Left ventricle myocardium superior (tissue), 1 donor: ENCODE results near the gene TWIST2. TPM values are rescaled to one million over a fixed set of nuclear protein-coding genes. Genes with fewer than 3 reads are reported as not detected.

Experiments used
- ATAC-seq: fragments of 200-7000 bp; cut with Tn5 transposase; one replicate; pipeline ENCODE4 v1.9.1; 2020; ENCODE audit warnings: mild to moderate bottlenecking, moderate library complexity
- DNase-seq: peaks from one replicate; pipeline ENCODE4 v3.0.0-alpha.2; 2020
- intact Hi-C: fragments of 100-400 bp; cut with micrococcal nuclease; formaldehyde crosslinking; loops from one replicate; pipeline ENCODE4 v1.11.0; 2022
- total RNA-seq: library from RNA; stranded (reverse); fragmentation: NEBNext Ultra II Directional; extraction: Animal tissue kit (Norgen Biotek cat#: 25700); gene quantifications from one replicate; pipeline ENCODE4 v1.2.1, GENCODE V29; 2021
- donor health status: DM: no; HTN: yes; CAD: no; lungs with severe emphysema.

Gene TWIST2
- total RNA-seq, 1 donor from 2014 or later: 2.6 TPM

DNA sequence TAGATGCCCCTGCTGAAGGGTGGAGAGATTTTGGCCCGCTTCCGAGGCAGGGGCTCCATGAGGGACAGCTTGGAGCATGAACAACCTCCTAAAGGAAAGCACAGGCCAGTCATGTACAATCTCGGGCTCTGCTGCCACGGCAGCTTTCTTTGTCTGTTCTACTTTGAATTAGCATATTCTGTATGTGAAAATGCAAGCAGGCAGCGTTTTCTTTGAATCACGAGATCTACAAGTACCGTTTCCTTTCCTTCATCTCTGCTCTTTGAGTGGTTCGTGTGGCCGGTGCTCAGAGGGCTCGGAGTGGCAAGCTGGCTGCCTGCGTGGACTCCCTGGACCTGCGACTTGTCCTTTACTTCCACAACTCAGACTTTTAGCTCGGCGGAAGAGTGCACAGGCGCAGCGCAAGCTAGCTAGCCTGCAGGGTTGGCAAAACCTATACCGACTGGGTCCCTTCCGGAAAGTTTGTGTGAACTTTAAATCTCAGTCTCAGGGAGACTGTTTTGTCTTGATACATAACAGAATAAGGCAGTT lies 6.9 kb downstream of the TWIST2 start:
- ATAC-seq: no peak
- intact Hi-C loops: no loop called here
- DNase-seq: no peak

DNA sequence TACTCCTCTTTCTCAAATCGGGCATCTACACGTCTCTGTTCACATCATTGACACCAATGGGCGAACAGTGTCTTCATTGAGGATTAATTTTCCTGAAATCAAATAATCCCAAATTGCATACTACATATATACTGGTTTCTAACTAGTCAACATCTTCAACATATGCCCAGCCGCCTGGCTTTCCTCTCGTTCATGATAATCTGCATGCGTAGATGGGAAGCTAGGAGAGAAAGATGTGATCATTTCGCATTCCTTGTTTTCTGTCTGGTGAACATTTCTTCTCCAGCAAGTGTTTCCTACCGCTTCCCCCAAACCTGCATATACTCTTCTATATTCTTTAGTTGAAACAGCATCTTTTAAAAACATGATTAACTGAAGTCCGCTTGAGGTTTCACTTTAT lies 7.4 kb downstream of the TWIST2 start:
- intact Hi-C loops: no loop called here
- no peak for DNase-seq
- no peak for ATAC-seq

DNA sequence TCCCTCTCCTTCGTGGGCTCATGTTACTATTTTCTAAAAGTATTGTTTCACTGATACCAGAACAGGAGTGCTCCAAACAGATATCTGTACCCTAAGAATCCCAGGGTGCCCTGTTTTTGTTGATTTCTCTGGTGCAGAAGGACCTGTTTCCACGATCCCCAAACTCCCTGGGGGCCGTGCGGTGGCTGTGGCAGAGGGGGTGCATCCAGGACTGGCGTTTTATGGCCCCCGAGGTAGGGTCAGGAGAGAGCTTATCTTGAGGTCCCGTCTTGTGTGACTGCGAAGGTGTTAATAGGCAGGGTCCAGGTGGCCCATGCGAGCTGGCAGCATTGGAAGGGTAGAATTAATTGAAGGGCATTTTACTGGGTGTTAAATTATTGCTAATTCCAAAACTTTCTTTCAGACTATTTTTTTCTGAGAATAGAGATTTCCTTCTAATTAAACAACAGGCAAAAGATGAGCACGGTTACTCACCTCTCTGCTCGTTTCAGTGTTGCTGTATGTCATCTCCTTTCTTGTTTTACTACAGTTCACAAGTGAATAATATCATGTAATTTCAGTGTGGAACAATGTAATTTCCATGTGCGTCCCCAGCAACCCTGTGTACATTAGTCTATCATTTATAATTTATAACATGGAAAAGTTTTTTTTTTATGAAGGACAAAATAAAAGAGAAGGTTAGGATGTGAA lies 8.2 kb downstream of the TWIST2 start:
- ATAC-seq: no peak
- DNase-seq: no peak
- intact Hi-C loops: no loop called here

DNA sequence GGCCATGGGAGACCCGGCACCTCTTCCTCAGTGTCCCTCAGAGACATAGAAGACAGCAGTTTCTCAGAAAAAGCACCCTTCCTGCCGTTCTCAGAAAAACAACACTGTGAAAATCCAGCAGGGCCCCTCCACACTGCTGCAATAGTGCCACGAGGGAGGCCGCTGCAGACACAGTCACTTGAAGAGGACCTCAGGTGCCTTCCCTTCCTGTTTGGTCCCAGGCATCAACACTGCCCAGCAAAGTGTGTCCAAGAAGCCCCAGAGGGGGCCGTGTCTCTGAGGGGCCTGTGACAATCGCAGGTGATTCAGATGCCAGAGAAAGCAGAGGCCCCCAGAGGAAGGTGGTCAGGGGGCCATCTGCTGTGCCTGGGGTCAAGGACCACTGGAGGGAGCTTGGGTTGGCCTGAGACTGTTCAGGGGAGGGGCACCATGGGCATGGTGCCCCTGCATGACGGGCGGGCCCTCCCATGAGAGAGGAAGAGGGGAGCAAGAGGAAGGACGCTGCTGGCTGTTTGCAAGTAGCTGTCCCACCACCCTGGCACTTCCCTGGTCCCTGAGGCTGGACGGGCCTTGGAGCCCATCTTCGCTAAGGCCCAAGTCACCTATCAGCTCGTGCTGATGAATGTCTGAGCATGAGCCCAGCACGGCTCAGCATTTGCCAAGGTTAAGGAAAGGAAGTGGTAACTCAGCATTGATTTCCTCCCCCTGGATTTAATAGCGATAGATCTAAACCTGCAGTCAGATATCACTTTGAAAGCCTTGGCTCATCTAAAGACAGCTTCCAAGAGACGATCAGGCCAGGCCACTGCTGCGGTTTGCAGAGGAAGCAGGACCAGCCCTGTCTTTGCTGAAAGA lies 9.1 kb downstream of the TWIST2 start:
- DNase-seq: no peak
- no peak for ATAC-seq
- intact Hi-C loops: no loop called here

DNA sequence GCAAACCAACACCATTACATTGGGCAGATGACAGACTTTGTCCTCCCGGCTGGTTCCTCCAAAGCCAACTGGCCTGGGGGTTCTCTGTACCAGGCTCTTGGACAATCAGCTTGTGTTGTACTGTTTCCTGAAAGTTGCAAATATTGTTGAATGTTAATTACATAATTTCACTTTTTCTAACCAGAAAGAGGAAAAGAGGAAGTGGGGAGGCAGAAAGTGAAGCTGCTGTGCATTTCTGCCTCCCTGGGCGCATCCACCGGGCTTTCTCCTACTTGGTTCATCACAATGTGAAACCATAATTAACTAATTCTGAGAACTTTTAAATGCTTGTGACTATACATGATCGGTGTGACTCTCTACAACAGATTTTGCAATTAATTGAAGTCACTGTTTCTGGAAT lies 10.1 kb downstream of the TWIST2 start:
- DNase-seq: no peak
- ATAC-seq: no peak
- intact Hi-C loops: no loop called here

DNA sequence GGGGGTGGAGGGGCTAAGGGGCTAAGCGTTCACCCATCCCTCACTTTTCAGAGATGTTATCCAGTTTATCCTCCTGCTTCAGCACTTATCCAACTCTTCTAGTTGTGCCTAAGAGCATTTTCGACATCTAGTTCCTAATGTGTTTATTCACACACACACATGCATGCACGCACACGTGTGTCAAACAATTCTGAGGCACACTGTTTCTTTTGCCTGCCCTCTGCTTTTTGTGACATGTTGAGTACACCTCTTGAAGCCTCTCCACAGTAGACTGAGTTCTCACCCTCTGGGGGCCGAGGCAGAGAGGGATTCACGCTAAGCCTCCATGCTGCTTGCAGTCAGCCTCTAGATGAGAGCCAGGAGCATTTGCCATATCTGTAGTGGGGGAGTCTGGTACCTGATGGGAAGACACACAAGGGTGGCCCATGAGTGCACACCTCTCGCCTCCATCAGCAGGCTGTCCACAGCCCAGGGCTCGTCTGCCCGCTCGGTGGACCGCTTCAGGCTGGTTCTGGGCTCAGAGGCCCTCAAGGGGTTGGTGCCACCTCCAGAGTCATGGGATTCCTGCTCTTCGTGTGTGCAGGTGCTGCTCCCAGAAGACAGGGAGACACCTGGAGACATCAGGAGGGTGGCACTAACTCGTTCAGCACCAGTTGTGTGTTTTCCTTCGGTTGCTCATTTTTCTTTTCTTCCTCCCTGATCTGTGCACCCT lies 11.9 kb downstream of the TWIST2 start:
- intact Hi-C loops: no loop called here
- no peak for ATAC-seq
- no peak for DNase-seq

DNA sequence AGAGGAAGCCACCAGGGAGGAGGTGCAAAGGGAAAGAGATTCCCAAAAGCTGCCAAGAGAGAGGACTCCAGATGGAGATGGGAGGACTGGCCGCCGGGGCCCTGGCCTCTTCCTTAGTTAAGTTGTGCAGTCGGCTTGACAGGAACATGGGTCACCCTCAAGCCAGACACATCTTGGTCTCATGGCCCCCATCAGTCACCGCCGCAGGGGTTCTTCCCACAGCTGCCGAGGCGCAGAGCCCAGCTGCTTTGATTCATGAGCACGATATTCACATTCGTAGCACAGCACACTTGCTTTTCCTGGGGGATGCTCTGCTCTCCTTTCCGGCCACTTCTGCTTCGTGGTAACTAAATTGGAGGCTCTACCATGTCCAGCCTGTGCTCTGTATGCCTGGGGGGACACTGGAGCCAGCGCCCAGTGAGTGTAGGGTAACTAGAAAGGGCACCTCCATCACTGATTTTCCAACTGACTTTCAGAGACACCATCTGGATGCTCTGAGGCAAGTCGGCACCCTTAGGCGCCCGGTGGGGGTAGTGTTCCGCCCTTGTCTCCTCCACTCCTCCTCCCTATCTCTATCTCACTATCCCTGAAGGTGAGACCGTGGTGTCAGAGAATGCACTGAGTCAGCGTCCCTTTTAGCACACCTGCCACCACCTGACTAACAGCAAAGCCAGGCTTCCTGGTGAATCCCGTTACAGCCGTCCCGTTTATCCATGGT lies 13.3 kb downstream of the TWIST2 start:
- DNase-seq: no peak

DNA sequence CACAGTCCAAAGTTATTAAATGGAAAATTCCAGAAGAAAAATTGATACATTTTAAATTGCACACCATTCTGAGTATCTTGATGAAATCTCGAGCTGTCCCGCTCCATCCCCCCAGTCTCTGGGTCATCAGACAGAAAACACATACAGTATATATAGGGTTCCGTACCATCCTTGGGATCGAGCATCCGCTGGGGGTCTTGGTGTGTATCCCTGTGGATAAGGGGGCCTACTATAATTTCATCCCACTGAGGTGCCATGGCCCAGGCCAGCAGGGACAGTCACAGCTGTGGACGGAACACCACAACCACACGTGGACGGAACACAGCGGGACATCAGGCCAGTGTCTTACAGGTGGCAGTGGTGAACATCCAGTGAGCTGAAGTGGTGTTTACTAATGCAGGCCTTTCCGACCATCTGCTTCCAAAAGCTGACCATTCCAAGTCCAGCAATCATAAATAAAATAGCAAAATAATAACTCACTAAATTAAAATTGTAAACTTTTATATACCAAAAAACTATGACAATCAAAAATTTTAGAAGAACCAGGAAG lies 14.0 kb downstream of the TWIST2 start:
- ATAC-seq (no peak), DNase-seq (no peak)
- intact Hi-C loops: no loop called here

More for the DNA sequence above, 13.3 kb downstream of the TWIST2 start:
- no peak for ATAC-seq
- intact Hi-C loops: no loop called here

DNA sequence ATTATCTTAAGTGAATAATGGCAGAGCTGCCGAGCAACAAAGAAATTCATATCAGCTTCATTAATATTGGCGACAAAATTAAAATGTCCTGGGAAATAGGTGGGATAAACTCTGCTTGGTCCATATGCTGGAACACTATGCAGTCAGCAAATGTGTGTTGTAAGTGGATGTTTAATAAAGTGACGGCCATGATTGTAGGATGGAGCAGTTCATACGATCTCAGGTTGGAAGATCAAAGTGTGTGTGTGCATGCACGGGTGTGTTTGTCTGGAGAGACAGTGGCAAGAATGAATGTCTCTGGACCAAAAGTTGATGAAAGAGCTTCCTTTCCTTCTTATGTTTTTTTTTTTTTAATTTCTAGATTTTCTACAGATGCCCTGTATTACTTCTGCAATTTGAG lies 14.8 kb downstream of the TWIST2 start:
- no peak for DNase-seq
- intact Hi-C loops: no loop called here
- ATAC-seq: no peak

DNA sequence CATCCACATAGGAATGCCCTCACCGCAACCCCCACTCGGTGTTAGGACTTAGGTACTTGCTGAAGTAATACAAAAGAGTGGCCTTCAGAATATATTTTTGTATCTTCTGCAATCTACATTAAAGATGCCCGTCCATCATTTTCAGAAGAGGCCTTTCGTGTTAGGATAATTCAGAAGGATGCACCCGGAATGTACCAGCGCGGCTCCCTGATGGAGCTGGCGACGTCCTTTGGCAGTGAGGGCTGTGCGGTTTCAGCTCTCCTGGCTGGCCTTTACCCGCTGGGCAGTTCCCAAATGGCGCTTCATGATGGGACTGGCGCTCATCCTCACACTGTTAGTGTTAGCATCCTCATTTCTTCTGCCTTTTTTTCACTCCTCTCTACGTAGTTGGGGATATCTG lies 15.3 kb downstream of the TWIST2 start:
- no peak for DNase-seq
- no peak for ATAC-seq
- intact Hi-C loops: no loop called here

DNA sequence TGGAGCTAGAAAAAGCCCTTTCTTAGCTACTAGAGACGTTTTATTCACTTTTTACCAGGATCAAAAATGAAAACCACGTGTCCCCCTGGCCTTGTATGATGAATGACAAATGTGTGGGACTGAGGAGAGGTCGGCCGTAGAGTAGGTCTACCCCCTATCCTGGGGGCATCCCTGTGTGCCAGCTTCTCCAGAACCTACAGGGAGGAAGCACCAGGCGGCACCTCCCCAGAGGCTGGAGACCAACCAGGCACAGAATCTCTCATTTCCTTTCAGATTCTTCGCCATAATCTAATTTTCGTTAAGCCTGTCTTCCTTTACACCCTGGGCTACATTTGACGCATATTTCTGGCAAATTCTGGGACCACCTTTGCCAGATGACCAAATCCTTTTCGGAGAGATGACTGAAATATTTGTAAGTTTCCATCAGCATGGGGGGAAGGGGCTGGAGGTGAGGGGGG lies 15.9 kb downstream of the TWIST2 start:
- peak; percentile 16 for ATAC-seq

DNA sequence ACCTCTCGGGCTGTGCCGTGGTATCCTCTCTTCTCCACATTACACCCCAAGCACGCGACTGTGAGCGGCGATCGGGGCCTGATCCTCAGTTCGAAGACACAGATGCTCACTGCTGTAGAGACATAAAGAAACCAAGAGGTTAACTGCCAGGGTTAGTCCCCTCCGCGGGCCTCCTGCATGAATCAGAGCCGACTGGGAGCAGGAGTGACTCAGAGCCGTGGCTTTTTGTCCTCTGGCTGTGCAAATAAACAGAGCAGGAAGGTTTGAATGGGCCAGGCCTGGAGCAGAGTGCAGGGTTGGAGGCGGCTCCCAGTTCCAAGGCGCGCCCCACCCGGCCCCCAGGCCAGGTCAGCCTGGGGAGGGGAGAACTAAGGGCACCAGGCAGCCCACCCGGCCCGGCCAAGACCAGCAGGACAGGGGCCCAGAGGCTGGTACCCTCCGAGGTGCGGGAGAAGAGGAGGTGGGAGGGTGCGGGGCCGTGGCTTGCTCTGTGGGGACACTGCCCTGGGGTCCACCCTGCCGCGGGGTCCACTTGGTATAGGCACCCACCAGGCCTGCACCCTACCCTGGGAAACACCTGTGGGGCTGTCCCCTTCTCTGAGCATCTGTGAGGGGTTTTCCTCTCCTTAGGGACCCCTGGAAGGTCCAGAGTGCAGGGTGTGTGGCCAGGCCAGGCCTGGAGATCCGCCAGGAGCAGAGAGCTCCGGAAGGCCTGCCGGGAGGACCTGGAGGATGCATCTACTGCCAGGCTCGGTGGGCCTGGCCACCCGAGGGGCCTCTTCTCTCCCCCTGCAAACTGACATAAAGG lies 16.5 kb downstream of the TWIST2 start:
- intact Hi-C loops: no loop called here
- DNase-seq (peak; percentile 84), ATAC-seq (peak; percentile 95)

More for the DNA sequence above, 15.9 kb downstream of the TWIST2 start:
- DNase-seq: no peak
- intact Hi-C loops: no loop called here

DNA sequence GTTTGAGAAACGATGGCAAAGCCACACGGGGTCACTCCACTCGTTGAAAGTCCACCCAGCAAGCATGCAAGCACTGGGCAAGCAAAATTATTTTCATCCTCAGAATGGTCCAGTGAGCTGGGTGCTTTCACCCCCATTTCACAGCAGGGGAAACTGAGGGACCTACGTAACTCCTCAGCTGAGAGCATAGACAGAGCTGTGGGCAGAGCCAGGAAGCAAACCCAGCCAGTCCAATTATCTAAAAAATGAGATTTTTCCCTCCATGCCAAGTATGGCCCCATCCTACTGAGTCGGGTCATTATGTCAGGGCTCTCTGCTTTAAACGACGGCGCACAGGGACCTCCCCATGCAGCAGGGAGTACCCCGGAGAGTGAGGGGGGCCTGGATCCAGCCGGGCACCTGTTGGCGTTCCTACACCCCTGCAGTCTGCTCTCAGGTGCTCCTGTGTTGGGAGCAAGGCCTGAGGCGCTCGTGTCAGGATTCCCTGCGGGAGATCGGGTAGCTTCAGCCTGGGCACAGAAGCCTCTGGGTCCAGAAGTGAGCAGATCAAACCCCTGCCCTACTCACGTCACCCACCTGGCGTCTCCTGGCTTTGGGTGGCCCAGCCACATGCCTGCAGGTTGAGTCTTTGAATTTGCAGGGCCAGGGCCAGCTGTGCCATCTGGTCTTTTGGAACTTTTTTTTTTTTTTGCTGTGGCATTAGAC lies 17.3 kb downstream of the TWIST2 start:
- no peak for ATAC-seq

DNA sequence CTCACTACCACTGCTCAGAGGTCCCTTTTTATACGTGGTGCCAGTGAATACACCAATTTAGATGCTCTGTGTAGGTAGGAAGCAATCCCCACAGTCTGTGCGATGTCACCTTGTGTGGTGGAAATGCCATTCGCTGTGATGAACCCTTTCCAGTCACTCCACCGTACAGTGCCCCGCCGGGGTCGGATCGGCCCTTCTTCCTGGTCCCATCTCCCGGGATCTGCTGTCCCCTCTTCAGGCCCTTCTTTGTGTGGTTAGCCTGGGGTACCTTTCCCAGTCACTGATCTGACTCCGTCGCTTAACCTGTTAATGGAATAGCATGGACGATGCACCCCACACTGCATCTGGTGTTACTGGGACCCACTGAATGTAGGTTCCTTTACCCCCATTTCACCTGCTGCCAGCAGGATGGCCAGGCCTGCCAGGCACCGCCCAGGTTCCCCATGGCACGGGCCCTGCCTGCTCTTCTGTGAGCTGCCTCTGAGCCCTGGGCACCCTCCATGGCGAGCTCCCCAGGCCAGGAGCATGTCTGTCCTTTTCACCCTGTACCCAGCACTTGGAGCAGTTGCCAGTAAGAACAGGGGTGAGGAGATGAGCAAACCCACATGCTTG lies 18.0 kb downstream of the TWIST2 start:
- DNase-seq (no peak), ATAC-seq (no peak)
- intact Hi-C loops: no loop called here

More for the DNA sequence above, 17.3 kb downstream of the TWIST2 start:
- intact Hi-C loops: no loop called here
- no peak for DNase-seq

DNA sequence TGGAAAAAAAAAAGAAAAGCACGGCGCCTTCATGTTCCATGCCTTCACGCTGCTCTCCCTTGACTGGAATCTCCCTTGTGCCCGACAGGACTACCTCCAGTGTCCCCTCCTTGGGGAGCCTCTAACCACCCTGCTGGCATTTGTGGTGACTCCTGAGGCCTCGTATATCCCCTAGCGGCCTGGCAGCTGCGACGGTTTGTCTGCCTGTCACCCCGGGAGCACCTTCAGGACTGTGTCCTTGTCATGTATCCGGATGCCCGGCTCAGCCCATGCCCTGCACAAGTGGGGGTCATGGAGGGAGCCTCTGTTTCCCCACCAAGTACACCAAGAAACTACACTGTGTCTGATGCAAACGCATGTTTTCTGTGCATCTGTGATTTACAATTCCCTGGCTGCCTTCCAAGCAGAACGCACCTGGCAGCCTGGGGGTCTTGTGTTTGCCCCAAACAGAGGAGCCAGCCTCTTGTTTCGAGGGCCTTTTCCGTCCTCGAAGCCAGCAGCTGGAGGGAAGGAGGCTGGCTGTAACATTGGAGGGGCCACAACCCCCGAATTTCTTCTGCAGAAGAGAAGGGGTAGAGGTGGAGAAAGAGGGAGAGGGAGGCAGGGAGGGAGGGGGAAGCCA lies 18.9 kb downstream of the TWIST2 start:
- no peak for ATAC-seq
- intact Hi-C loops: no loop called here
- DNase-seq: no peak

DNA sequence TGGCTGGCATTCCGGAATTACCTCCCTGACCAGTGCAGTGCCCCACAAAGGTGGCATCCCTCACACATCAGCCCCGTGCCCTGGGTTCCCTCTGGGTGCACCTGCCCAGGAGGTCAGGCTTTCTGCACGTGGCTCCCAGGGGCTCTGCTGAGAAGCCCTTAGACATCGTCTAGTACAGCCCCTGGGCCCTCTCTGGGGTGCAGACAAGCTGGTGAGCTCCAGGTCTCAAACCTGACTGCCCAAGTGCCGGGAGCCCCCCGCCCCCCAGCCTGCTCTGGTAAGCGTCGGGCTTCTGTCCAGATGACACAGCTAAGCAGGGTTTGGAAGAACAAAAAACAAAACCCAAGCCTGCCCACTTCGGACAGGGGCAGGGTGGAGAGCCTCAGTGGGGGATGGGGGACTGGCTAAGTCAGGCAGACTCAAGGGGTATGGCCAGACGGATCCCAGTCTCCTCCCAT lies 20.2 kb downstream of the TWIST2 start:
- ATAC-seq: no peak
- intact Hi-C loops: no loop called here
- DNase-seq: no peak
